Pancreas (tissue), 10 donors: ENCODE data around the gene RAB14. TPM values are rescaled to one million over a fixed set of nuclear protein-coding genes. Genes with fewer than 3 reads are reported as not detected.
A peak's percentile ranks its signal among the peaks of the same experiment; 100 is the strongest.

Source experiments
- ATAC-seq, 4 donors: fragments of 200-7000 bp; cut with Tn5 transposase; one replicate each; pipeline versions ENCODE4 v1.8.0 to v1.9.1; 2020; ENCODE audit warnings: mild to moderate bottlenecking in 4 of 4, moderate library complexity in 4 of 4
- DNase-seq, 6 donors: peaks; one replicate each; pipeline ENCODE4 v3.0.0-alpha.2; 2020
- FAIRE-seq: peaks from 2 replicates; lab custom pipeline; 2012; peaks lifted over from hg19 to GRCh38; lab: Jason Lieb, UNC
- H3K27ac ChIP-seq, 4 donors: fragments of 200-600 bp; sonication (generic); 1 replicate in 3 of 4; 2 replicates in 1 of 4; pipeline versions ENCODE4 v1.5.0 to v1.8.0; 2020
- H3K27me3 ChIP-seq, 4 donors: fragments of 200-600 bp; one replicate each; pipeline ENCODE4 v1.8.0; 2021
- H3K36me3 ChIP-seq, 3 donors: fragments of 200-600 bp; sonication (generic) in 1 of 3; one replicate each; pipeline versions ENCODE4 v1.5.0 to v1.8.0; 2020 to 2021
- H3K4me1 ChIP-seq, 3 donors: fragments of 200-600 bp; one replicate each; pipeline ENCODE4 v1.8.0; 2021
- H3K4me3 ChIP-seq, 4 donors: fragments of 200-600 bp; sonication (generic) in 2 of 4; one replicate each; pipeline versions ENCODE4 v1.5.0 to v1.8.0; 2020 to 2021
- H3K9me3 ChIP-seq, 4 donors: fragments of 200-600 bp; one replicate each; pipeline ENCODE4 v1.8.0; 2021
- CTCF ChIP-seq, 4 donors: fragments of 200-600 bp; sonication (generic) in 3 of 4; IDR thresholded peaks; one replicate each; pipeline versions ENCODE4 v1.5.0 to v1.8.0; 2021; ENCODE audit warnings: antibody characterized with exemption in 4 of 4
- WGBS, 2 donors: extraction: QIAGEN DNeasy Blood & Tissue Kit; methylation state at CpG; one replicate each; pipeline ENCODE4 v1.1.7; 2013; 5-methylcytosine and 5-hydroxymethylcytosine counted together
- intact Hi-C, 3 donors: fragments of 100-400 bp; cut with DNase I; formaldehyde crosslinking; loops; one replicate each; pipeline versions ENCODE4 v1.11.1 to v1.14.2; 2022
- polyA plus RNA-seq, 2 donors: library from polyadenylated mRNA; stranded (reverse); fragments of 200-250 nt; gene quantifications; one replicate each; pipeline ENCODE4 v1.2.3, GENCODE V29; 2013
- total RNA-seq, 6 donors: library from RNA; stranded (reverse); fragmentation: NEBNext Ultra II Directional in 4 of 6; extraction: Animal tissue kit (Norgen Biotek cat#: 25700) in 4 of 6; gene quantifications; one replicate each; pipeline versions ENCODE4 v1.2.1 to v1.2.4, GENCODE V29; 2021 to 2023
- donor health status: healthy with polysubstance abuse.
- donor health status: DM: no; HTN: no; CAD: no; lungs with moderate emphysema.
- donor health status: DM: no; HTN: no; CAD: no.
- donor health status: control.
- donor health status: control.
- donor health status: Bipolar disorder and iron deficiency.
- donor health status: DM: yes; HTN: yes; CAD: no.
- donor health status: DM: no; HTN: no; CAD: no.
- donor health status: DM: no; HTN: no; CAD: no.
- donor health status: DM: yes; HTN: yes; CAD: no.

RAB14 gene
- total and polyA plus RNA-seq, 8 donors: 9.2 to 37.0 (median 23.1) TPM

- DNase-seq: peak in 4 of 6 donors; percentile 40 to 88 (median 64)
- intact Hi-C loops: no loop called here
- H3K27me3 ChIP-seq: no peaks in the 10 kb centered on the region
- no peak for TF ChIP-seq CTCF (IDR thresholded peaks at IDR 0.05)
- no peaks in the 10 kb centered on the region for H3K9me3 ChIP-seq
- peaks cover 29 to 39% (median 36%) of the 10 kb centered on the region in 3 donors for H3K4me1 ChIP-seq
- 0% methylated on average over 58 to 81 of the region's 81 CpGs for WGBS, 2 donors
- FAIRE-seq: no peak
- H3K27ac ChIP-seq: peak overlapping the region; percentile 74 to 94 (median 88)
- H3K4me3 ChIP-seq: peak overlapping the region; percentile 83 to 91 (median 90)
- peak; percentile 56 to 68 (median 60) for ATAC-seq
- H3K36me3 ChIP-seq: no peaks in the 10 kb centered on the region
These were observed 478 bp downstream of the RAB14 start for GRCh38 chr9:121201045-121201737.

GRCh38 chr9:121200356-121200755 lies 1.3 kb downstream of the RAB14 start:
- ATAC-seq (no peak), FAIRE-seq (no peak), DNase-seq (no peak)
- WGBS, 2 donors: 2 to 5% methylated on average over 4 of the region's 4 CpGs
- Histone ChIP-seq H3K27me3 (no peaks in the 10 kb centered on the region), H3K27ac (peak overlapping the region in 2 of 4 donors; percentile 85 to 94), H3K9me3 (no peaks in the 10 kb centered on the region), H3K36me3 (no peaks in the 10 kb centered on the region), H3K4me3 (peak overlapping the region; percentile 83 to 91 (median 90)), H3K4me1 (peaks cover 36 to 48% (median 44%) of the 10 kb centered on the region in 3 donors)
- intact Hi-C loops: no loop called here
- TF ChIP-seq CTCF (IDR thresholded peaks at IDR 0.05): no peak

GRCh38 chr9:121199921-121200320 lies 1.7 kb downstream of the RAB14 start:
- no peaks in the 10 kb centered on the region for H3K36me3 ChIP-seq
- peaks cover 39 to 52% (median 49%) of the 10 kb centered on the region in 3 donors for H3K4me1 ChIP-seq
- no peak for TF ChIP-seq CTCF (IDR thresholded peaks at IDR 0.05)
- no peak for DNase-seq
- peak overlapping the region in 1 of 4 donors; percentile 94 for H3K27ac ChIP-seq
- intact Hi-C loops: no loop called here
- H3K9me3 ChIP-seq: no peaks in the 10 kb centered on the region
- no peak for ATAC-seq
- H3K27me3 ChIP-seq: no peaks in the 10 kb centered on the region
- no peak for FAIRE-seq
- H3K4me3 ChIP-seq: peak overlapping the region in 2 of 4 donors; percentile 90 to 91
- WGBS, 2 donors: 7 to 11% methylated on average over 2 of the region's 2 CpGs

GRCh38 chr9:121198512-121199042 lies 3.1 kb downstream of the RAB14 start:
- Histone ChIP-seq H3K36me3 (no peaks in the 10 kb centered on the region), H3K27ac (no peak overlapping the region), H3K4me1 (peaks cover 39 to 57% (median 57%) of the 10 kb centered on the region in 3 donors), H3K9me3 (no peaks in the 10 kb centered on the region), H3K27me3 (no peaks in the 10 kb centered on the region), H3K4me3 (peak overlapping the region in 1 of 4 donors; percentile 8)
- no peak for ATAC-seq
- no peak for FAIRE-seq
- no peak for DNase-seq
- intact Hi-C loops: no loop called here
- WGBS, 2 donors: 16 to 20% methylated on average over 4 of the region's 4 CpGs
- no peak for TF ChIP-seq CTCF (IDR thresholded peaks at IDR 0.05)

- H3K4me1 ChIP-seq: peaks cover 39 to 72% (median 70%) of the 10 kb centered on the region in 3 donors
- ATAC-seq (no peak), FAIRE-seq (no peak), DNase-seq (no peak)
- H3K9me3 ChIP-seq: no peaks in the 10 kb centered on the region
- TF ChIP-seq CTCF (IDR thresholded peaks at IDR 0.05): peak in 1 of 4 donors; percentile 7
- H3K27me3 ChIP-seq: no peaks in the 10 kb centered on the region
- H3K4me3 ChIP-seq: no peak overlapping the region
- 91 to 96% methylated on average over 1 of the region's 1 CpG for WGBS, 2 donors
- H3K27ac ChIP-seq: no peak overlapping the region
- no peaks in the 10 kb centered on the region for H3K36me3 ChIP-seq
- intact Hi-C loops: no loop called here
These were observed 4.5 kb downstream of the RAB14 start for GRCh38 chr9:121197132-121197531.
